Measurements from ENCODE around the gene DIDO1. TPM values are rescaled to one million over a fixed set of nuclear protein-coding genes. Genes with fewer than 3 reads are reported as not detected.

DIDO1 gene
- total RNA-seq (2014; rRNA removed; shearing (Covaris generic)), result 14.7 and 16.9 TPM in 2 replicates

- peak; percentile 61 for DNase-seq (ENCODE audit: low spot score)
These were observed at the start of gene DIDO1 for GRCh38 chr20:62926229-62927127. TSS of gene DIDO1 (minus strand) at chr20:62926505.

GRCh38 chr20:62975251-62975760, 49.0 kb upstream of the DIDO1 start:
- no peak for DNase-seq (ENCODE audit: low spot score)

DNA sequence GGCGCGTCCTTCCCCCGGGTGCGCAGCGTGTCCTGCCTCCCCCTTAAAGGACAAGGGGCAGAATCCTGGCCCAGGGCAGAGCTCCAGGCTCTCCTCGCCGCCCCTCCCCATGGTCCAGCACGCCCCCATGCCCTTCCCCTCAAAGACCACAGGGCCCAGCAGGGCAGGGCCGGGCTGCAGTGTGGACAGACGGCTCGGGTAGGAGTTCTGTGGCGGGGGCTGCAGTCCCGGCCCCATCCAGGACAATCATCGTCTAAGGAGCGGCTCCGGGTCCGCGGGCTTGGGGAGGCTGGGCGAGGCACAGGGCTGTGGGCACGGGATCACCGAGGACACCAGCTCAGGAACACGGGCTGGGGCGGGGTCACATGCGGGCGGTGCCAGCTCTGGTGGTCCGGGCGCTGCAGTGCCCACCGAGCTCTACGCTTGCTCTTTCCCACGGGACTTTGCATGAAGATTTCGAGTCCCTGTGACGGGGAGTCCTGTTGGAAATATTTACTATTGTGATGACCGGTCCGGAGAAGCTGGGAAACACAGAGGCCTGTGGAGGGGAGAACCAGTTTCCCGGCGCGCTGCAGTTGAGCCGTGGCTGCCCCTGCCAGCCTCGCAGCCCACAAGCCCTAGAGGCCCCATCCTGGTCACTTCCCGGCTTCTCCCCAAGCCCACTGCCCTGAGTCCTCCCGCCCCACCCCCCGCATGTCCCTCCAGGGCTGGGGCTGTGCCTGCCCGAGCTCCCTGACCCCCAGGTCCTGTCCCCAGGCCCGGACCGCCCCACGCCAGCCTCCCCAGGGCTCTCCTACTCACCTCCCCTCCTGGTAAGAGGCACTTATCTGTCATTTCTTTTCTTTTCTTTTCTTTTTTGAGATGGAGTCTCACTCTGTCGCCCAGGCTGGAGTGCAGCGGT, 46.8 kb upstream of the DIDO1 start:
- DNase-seq (ENCODE audit: low spot score), result no peak

DNA sequence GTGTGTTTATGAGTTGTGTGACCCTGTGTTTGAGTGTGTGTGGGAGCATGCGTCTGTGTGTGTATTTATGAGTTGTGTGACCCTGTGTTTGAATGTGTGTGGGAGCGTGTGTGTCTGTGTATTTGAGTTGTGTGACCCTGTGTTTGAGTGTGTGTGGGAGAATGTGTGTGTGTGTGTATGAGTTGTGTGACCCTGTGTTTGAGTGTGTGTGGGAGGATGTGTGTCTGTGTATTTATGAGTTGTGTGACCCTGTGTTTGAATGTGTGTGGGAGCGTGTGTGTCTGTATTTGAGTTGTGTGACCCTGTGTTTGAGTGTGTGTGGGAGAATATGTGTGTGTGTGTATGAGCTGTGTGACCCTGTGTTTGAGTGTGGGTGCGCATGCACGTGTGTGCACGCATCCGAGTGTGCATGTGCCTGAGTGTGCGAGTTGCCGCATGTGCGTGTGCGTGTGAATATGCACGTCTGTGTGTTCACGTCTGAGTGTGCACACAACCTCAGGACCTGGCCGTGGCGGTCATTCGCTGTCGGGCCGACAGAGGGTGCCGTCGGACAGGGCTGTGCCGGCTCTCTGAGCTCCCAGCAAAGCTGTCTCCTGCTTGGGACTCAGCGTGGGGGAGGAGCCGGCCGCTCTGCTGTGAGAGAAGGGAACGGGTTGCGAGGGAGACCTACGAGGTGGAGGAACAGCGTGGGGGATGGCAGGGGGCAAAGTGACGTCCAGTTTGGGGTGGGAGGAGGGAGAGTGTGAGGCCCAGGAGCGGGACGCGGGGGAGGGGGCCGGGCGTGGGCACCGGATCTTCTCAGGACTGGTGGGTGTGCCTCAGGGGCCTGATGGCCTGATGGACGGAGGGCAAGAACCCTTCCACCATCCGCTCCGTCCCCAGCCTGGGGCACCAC, 45.9 kb upstream of the DIDO1 start:
- peak; percentile 72 for DNase-seq (ENCODE audit: low spot score)

- DNase-seq (ENCODE audit: low spot score), result no peak
These were observed 45.1 kb upstream of the DIDO1 start for GRCh38 chr20:62971211-62971949.

DNA sequence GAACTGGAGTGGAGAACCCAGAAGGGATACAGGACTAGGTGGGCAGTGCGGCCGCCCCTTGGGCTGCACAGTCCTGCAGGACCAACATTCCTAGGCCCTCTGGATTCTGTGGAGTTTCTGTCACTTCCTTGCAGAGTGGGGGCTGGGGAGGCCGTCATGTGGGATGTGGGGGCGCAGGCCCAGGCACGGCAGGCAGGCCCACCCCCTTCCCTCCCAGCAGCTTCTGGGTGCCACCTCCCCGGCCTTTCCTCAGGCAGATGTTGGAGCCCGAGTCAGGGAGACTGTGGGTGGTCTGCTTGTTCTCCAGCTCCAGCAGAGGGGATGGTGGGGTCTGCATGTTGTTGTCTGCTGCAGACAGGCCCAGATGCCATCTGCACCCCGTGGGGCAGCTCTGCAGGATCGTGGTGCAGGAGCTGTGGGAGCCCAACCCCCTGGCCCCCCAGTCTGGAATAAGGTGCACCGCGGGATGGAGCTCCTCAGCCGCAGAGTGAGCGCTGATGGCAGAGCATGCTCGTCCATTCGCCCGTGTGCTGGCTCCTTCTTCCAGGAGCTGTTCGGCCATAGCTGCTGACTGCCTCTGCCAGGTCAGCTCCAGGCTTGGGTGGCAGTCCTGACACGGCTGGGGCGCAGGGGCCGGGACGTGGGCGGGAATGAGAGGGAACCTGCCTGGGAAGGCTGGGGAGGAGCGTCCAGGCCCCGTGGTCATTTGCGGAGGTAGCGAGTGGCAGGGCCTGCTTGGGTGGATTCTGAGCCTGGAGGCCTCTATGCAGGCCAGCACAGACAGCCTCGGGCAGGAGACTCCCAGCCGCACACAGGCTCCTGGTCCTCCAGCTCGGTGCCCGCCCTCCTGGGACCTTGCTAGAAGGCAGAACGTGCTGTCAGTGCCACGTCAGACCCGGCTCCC, 44.3 kb upstream of the DIDO1 start:
- DNase-seq (ENCODE audit: low spot score), result no peak

- DNase-seq (ENCODE audit: low spot score), result no peak
These were observed 43.6 kb upstream of the DIDO1 start for GRCh38 chr20:62969939-62970306.

GRCh38 chr20:62969179-62969760, 43.0 kb upstream of the DIDO1 start:
- DNase-seq (ENCODE audit: low spot score), result no peak

DNA sequence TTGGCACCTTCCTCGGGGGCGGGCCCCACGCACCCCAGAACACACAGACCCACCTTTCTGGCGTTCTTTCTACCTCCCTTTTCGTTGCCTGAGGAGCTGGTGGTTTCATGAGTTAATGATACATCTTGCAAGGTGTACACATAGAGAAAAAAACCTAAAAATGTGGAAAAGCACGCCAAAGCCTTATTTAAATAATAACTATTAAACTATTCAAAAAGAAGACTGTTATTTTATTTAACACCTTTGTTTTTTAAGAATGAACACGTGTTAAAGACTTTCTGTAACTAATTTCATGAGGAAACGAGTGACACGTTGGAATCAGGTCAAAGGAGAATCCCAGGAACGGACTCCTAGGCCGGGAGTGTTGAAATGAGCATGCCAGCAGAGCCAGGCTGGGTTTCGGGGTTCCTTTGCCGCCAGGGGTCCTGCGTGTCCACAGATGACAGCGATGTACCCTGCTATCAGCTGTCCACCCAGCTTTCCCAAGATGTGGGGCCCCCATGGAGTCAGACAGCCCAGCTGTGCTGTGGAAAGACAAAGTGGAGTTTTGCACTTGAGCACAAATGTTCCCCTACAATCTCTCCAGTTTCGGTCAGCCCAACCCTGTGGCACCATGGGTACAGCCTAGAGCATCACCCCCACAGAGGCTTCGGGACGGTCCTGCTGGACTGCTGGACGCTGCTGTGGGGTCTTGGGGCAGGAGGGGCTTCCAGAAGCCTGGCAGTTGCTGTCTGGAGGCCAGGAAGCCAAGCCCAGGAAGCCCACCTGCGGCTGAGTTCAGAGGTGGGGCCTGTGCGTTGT, 42.3 kb upstream of the DIDO1 start:
- no peak for DNase-seq (ENCODE audit: low spot score)

DNA sequence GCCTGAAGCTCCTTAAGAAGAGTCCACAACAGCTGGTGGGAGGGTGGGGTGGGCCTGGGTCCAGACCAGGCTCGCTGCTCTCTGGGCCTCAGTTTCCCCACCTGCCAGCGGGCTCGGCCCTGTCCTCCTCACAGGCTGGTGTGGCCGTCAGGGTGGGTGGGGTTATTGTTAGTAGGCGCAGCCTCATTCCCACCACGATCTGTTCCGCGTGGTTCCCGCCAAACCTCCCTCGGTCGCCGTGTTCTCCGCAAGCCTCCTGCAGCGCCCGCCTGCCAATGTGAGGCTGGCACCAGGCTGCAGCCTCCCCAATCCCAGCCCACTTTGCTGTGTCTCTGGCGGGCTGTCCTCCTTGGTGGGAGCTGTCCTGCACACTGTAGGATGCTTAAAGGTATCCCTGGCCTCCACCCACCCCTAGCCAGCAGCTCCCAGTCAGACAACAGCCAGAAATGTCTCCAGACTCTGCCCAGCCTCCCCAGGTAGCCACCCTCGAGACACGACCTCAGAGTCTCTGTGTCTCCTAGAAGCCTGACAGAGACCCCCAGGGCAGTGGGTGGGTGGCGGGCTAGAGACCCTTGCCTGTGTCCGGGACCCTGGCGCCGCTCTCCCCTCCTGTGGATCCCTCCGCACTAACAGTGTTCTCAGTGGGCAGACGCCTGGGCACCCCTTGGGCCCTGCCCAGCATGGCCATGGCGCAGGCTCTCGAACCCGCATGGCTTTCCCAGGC, 41.5 kb upstream of the DIDO1 start:
- no peak for DNase-seq (ENCODE audit: low spot score)

DNA sequence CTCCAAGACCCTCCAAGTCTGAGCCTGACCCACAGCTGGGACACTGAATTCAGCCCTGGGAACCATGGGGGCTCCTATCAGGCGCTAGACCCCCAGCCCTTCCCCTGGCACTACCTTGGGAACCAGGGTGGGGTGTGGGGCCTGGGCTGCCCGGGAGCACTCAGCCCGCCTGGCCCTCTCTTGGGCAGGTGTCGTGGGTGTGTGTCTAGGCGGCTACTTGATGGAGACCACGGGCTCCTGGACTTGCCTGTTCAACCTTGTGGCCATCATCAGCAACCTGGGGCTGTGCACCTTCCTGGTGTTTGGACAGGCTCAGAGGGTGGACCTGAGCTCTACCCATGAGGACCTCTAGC, 40.8 kb upstream of the DIDO1 start:
- DNase-seq (ENCODE audit: low spot score), result no peak

GRCh38 chr20:62966212-62967148, 40.2 kb upstream of the DIDO1 start:
- no peak for DNase-seq (ENCODE audit: low spot score)

DNA sequence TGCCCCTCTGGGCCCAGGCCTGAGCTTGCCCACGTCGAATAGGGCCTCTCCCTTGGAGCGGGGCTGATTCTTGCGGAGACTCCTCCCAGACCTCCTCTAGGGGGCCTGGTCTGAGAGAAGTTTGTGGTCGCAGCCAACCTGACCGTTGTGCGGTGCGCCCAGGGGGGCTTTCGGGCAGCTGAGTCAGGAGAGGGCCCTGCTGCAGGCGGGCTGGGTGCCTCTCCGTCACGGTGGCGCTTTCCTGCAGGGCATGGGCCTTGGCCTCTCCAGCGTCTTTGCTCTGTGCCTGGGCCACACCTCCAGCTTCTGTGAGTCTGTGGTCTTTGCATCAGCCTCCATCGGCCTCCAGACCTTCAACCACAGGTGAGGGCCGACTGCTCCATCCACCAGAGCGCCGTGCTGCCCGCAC, 39.1 kb upstream of the DIDO1 start:
- DNase-seq (ENCODE audit: low spot score), result no peak

DNA sequence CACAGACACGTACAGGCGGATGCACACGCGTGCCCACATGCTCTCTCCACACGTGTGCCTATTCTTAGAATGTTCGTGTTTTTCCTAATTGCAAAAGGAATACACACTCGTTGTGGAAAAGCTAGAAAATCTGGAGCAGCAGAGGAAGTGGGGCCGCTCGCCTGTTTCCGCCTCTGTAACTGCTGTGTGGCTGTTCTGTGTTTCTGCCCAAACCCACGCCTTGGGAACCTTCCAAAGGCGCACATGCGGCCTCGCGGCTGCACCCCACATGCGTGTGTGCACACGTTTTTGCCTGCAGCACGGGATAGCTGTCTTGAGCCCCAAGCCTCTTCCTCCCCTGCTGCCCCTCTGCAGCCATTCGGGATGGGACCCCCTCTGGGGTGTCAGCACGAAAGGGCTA, 38.4 kb upstream of the DIDO1 start:
- no peak for DNase-seq (ENCODE audit: low spot score)

- no peak for DNase-seq (ENCODE audit: low spot score)
These were observed 37.5 kb upstream of the DIDO1 start for GRCh38 chr20:62963614-62964397.

Data from H4 (cell line).